Measurements from ENCODE around the gene ULK3. TPM values are rescaled to one million over a fixed set of nuclear protein-coding genes. Genes with fewer than 3 reads are reported as not detected.

The ULK3 gene
- total RNA-seq, 1 donor from 2014 or later: 34.1 TPM

DNA sequence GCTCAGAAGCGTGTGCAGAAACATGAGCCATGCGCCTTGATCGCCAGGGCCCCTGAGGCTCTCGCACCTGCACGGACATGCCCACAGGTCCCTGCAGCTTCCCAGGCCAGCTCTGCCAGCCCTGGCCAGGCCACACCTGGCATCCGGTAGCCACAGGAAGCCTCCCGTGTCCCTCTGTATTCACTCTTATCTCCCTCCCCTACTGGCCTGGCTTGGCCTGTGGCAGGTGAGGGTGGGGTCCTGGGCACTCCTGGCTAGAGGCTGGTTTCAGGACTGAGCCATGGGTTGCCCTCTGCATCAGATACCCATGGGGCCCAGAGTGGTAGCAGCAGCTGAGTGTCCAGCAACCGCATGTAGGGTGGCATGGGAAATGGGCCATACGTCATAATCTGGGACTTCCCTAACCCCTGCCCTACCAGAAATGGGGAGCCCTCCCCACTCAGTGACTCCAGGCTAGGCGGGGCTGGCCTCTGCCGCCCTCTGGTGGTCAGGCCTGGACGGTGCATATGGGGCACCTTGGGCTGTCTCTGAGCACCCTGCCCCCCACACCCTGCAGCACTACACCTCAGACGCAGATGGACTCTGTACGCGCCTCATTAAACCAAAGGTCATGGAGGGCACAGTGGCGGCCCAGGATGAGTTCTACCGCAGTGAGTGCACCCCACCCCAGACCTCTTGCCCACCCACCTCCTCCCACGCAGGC, 42.9 kb downstream of the ULK3 start:
- Histone ChIP-seq H3K4me1 (peaks cover 39% of the 10 kb centered on the region), H3K36me3 (peaks cover 45% of the 10 kb centered on the region), H3K4me3 (no peak overlapping the region), H3K27ac (replicated peaks) (peak overlapping the region; percentile 76), H3K27me3 (ENCODE audit: low read depth) (no peaks in the 10 kb centered on the region), H3K9me3 (replicated peaks) (no peaks in the 10 kb centered on the region)
- intact Hi-C loops (cut with micrococcal nuclease): no loop called here
- DNase-seq: peak; percentile 77
- TF ChIP-seq CTCF (IDR thresholded peaks at IDR 0.05; ENCODE audit: borderline replicate concordance): peak; percentile 99

GRCh38 chr15:74799255-74799855, 43.6 kb downstream of the ULK3 start:
- H3K9me3 ChIP-seq (replicated peaks): no peaks in the 10 kb centered on the region
- intact Hi-C loops (cut with micrococcal nuclease): no loop called here
- peak overlapping the region; percentile 76 for H3K27ac ChIP-seq (replicated peaks)
- peaks cover 45% of the 10 kb centered on the region for H3K4me1 ChIP-seq
- H3K4me3 ChIP-seq: no peak overlapping the region
- DNase-seq: no peak
- no peaks in the 10 kb centered on the region for H3K27me3 ChIP-seq (ENCODE audit: low read depth)
- no peak for TF ChIP-seq CTCF (IDR thresholded peaks at IDR 0.05; ENCODE audit: borderline replicate concordance)
- peaks cover 45% of the 10 kb centered on the region for H3K36me3 ChIP-seq

- DNase-seq: peak; percentile 69
- TF ChIP-seq CTCF (IDR thresholded peaks at IDR 0.05; ENCODE audit: borderline replicate concordance): peak; percentile 46
- intact Hi-C loops (cut with micrococcal nuclease): no loop called here
- Histone ChIP-seq H3K27ac (replicated peaks) (peak overlapping the region; percentile 76), H3K27me3 (ENCODE audit: low read depth) (no peaks in the 10 kb centered on the region), H3K36me3 (peaks cover 43% of the 10 kb centered on the region), H3K9me3 (replicated peaks) (no peaks in the 10 kb centered on the region), H3K4me3 (no peak overlapping the region), H3K4me1 (peaks cover 50% of the 10 kb centered on the region)
Observed at GRCh38 chr15:74798388-74799254, 44.3 kb downstream of the ULK3 start.

- Histone ChIP-seq H3K27ac (replicated peaks) (no peak overlapping the region), H3K9me3 (replicated peaks) (no peaks in the 10 kb centered on the region), H3K4me1 (peaks cover 75% of the 10 kb centered on the region), H3K4me3 (no peak overlapping the region), H3K36me3 (peaks cover 17% of the 10 kb centered on the region), H3K27me3 (ENCODE audit: low read depth) (no peaks in the 10 kb centered on the region)
- no peak for TF ChIP-seq CTCF (IDR thresholded peaks at IDR 0.05; ENCODE audit: borderline replicate concordance)
- intact Hi-C loops (cut with micrococcal nuclease): no loop called here
- no peak for DNase-seq
Observed at GRCh38 chr15:74795966-74796625, 46.9 kb downstream of the ULK3 start.

- Histone ChIP-seq H3K9me3 (replicated peaks) (no peaks in the 10 kb centered on the region), H3K27ac (replicated peaks) (no peak overlapping the region), H3K4me1 (peaks cover 78% of the 10 kb centered on the region), H3K4me3 (no peak overlapping the region), H3K27me3 (ENCODE audit: low read depth) (no peaks in the 10 kb centered on the region), H3K36me3 (peaks cover 10% of the 10 kb centered on the region)
- intact Hi-C loops (cut with micrococcal nuclease): no loop called here
- TF ChIP-seq CTCF (IDR thresholded peaks at IDR 0.05; ENCODE audit: borderline replicate concordance): no peak
- no peak for DNase-seq
Observed at GRCh38 chr15:74794970-74795349, 48.0 kb downstream of the ULK3 start.

Data from left ventricle myocardium inferior (tissue), 1 donor.